HG03139 (cell line): Measurements from ENCODE around the gene TAOK1.
"Not testable (repeated sequence)": the region's sequence is repeated elsewhere in the genome, so short reads cannot be mapped to it uniquely, and the experiment has no call there.

Experiments used
- ATAC-seq: cut with Tn5 transposase; IDR thresholded peaks from one replicate; pipeline ENCODE4 v1.9.1; 2021; ENCODE audit not compliant: unreplicated experiment

The TAOK1 gene

GRCh38 chr17:29443041-29443739 is 53.0 kb downstream of the TAOK1 start:
- no peak for ATAC-seq

- ATAC-seq: no peak
Measured at GRCh38 chr17:29444589-29444988, 54.4 kb downstream of the TAOK1 start.

DNA sequence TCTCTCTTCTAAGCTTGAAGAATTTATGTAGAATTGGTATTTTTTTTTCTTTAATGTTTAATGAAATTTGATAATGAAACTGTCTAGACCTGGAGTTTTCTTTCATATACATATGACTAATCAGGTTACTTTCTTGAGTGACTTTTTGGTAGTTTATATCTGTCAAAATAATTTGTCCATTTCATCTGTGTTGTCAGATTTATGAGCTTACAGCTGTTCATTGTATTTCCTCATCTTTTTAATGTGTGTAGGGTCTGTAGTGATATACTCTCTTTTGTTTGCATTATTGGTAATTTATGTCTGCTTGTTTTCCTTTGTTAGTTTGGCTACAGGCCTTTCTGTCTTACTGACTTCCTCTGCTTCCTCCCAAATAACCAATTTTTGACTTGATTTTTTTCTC is 55.7 kb downstream of the TAOK1 start:
- ATAC-seq: no peak

DNA sequence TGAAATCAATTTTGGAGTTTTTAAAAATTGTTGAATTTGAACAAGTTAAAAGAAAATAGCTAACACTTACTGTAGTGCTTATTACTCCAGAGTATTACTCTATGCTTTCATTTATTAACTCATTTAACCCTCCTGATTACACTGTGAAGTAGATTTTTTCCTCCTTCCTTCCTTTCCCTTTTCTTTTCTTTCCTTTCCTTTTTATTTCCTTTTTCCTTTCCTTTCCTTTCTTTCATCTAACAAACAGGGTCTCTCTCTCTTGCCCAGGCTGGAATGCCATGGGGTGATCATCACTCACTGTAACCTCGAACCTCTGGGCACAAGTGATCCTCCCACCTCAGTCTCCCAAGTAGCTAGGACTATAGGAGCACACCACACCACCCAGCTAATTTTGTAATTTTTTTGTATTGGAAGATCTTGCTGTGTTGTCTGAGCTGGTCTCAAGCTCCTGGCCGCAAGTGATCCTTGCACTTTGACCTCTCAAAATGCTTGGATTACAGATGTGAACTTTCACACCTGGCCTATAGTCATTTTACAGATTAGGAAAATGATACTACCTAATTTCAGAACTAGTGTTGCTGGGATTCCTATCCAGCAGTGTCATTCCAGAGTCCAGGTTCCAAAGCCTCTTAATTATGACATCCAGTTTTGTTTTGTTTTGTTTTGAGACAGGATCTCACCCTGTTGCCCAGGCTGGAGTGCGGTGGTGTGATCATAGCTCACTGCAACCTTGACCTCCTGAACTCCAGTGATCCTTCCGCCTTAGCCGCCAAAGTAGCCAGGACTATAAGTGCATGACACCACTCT is 59.9 kb downstream of the TAOK1 start:
- ATAC-seq: no peak

- no peak for ATAC-seq
Measured at GRCh38 chr17:29451121-29451742, 61.1 kb downstream of the TAOK1 start.

GRCh38 chr17:29458066-29458465 is 67.9 kb downstream of the TAOK1 start:
- ATAC-seq: no peak

- ATAC-seq: no peak
Measured at GRCh38 chr17:29461483-29462206, 71.5 kb downstream of the TAOK1 start.

DNA sequence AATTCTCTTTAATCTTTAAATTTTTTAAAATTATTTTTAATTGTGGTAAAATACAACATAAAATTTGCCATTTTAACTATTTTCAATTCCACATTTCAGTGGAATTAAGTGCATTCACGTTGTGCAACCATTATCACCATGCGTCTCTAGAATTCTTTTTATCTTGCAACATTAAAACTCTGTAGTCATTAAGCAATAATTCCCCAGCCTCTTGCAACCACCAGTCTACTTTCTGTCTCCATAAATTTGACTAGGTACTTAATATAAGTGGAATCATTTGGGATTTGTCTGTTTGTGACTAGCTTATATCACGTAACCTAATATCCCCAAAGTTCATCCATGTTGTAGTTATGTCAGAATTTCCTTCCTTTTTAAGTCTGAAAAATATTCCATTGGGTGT is 79.1 kb downstream of the TAOK1 start:
- no peak for ATAC-seq

GRCh38 chr17:29473437-29473836 is 83.3 kb downstream of the TAOK1 start:
- not testable (repeated sequence) for ATAC-seq

GRCh38 chr17:29474297-29474696 is 84.1 kb downstream of the TAOK1 start:
- ATAC-seq: no peak

- ATAC-seq: no peak
Measured at GRCh38 chr17:29475891-29476290, 85.7 kb downstream of the TAOK1 start.

DNA sequence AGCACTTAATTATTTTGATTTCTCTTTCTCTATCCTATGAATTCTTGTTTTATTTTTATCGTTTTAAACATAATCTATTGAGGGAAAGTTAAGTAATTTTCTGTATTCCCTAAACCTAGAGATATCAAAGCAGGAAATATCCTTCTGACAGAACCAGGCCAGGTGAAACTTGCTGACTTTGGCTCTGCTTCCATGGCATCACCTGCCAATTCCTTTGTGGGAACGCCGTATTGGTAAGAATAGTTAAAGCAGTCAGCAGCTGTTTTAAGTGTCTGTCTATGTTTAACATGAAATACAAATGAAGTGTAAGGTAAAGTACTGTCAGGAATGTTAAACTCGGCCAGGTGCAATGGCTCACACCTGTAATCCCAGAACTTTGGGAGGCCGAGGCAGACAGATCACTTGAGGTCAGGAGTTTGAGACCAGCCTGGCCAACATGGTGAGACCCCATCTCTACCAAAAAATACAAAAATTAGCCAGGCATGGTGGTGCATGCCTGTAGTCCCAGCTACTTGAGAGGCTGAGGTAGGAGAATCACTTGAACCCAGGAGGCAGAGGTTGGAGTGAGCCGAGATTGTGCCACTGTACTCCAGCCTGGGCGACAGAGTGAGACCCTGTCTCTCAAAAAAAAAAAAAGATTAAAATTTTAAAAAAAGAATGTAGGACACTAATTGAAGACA is 90.2 kb downstream of the TAOK1 start:
- not testable (repeated sequence) for ATAC-seq

GRCh38 chr17:29483503-29483902 is 93.3 kb downstream of the TAOK1 start:
- no peak for ATAC-seq

- no peak for ATAC-seq
Measured at GRCh38 chr17:29495011-29495410, 104.8 kb downstream of the TAOK1 start.

GRCh38 chr17:29504711-29505110 is 114.5 kb downstream of the TAOK1 start:
- ATAC-seq: no peak

DNA sequence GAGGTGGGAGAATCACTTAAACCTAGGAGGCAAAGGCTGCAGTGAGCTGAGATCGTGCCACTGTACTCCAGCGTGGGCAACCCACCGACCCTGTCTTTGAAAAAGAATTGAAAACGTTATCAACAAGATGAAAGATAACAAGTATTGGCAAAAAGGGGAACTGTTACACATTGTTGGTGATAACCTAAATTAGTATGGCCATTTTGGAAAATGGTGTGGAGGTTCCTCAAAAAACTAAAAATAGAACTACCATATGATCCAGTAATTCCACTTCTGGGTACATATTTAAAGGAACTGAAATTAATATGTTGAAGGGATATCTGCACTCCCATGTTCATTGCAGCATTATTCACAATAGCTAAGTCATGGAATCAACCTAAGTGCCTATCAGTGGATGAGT is 115.7 kb downstream of the TAOK1 start:
- no peak for ATAC-seq

GRCh38 chr17:29510953-29511352 is 120.8 kb downstream of the TAOK1 start:
- no peak for ATAC-seq

DNA sequence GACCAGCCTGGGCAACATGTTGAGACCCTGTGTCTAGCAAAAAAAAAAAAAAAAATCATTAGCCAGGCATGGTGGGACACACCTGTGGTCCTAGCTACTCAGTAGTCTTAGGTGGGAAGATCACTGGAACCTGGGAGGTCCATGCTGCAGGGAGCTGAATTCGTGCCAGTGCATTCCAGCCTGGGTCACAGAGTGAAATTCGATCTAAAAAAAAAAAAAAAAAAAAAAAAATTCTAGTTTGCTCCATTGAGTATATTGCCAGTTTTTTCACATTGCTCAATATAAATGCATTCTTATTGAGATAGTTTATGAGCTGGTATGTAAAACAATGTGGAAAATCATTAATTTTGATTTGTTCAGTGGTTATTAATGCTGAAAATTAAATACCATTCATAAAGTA is 124.6 kb downstream of the TAOK1 start:
- no peak for ATAC-seq

GRCh38 chr17:29518359-29518758 is 128.2 kb downstream of the TAOK1 start:
- ATAC-seq: no peak

DNA sequence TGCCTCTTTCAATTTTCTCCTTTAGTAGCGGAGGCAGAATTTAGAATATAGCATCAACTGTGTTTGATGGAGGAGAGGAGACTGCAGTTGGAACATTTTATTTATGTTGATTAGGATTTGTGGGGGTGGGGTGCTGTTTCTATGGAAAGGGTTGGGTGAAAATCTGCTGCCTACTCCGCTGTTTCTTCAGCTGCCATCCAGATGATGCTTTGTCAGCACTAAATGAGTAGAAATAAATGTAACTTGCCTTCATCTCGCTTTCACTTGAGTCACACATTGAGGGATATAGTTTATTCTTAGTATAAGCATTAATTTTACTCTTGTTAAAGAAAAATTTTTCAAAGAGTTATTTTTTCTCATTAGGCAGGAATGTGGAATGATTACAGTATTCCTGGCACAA is 134.5 kb downstream of the TAOK1 start:
- no peak for ATAC-seq

DNA sequence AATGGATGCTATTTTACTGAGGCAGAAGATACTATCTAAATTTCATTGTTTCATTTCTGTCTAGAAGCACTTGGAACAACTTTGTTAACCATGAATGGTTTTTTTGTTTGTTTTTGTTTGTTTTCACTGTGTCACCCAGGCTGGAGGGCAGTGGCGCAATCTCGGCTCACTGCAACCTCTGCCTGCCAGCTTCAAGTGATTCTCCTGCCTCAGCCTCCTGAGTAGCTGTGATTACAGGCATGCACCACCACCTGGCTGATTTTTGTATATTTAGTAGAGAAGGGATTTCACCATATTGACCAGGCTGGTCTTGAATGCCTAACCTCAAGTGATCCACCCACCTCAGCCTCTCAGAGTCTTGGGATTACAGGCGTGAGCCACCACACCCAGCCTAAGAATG is 136.2 kb downstream of the TAOK1 start:
- no peak for ATAC-seq
